CD4-positive, alpha-beta T cell treated with Interleukin-4 for 4 hours (primary cell): Measurements from ENCODE around the gene NRAS.

ENCODE experiments used
- DNase-seq: peaks from one replicate; pipeline ENCODE4 v3.0.0-alpha.2; 2020

Gene NRAS

DNA sequence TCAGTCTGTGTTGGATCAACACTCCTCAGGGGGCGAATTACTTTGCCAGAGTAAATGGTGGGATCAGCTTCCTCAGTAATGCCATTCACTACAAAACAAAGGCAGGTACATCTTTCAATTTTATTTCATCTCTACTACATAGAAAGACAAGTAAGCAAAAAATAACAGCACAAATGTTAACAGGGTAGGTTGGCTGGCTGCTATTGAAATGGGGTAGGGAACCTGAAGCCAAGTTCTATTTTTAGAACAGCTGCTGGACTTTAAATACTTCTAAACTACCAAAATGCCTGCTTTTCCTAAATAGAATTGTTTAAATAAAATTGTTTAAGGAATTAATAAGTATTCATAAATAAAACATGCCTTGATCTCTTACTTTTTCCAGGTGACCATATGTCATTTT lies 7.3 kb upstream of the NRAS start:
- DNase-seq = no peak

DNA sequence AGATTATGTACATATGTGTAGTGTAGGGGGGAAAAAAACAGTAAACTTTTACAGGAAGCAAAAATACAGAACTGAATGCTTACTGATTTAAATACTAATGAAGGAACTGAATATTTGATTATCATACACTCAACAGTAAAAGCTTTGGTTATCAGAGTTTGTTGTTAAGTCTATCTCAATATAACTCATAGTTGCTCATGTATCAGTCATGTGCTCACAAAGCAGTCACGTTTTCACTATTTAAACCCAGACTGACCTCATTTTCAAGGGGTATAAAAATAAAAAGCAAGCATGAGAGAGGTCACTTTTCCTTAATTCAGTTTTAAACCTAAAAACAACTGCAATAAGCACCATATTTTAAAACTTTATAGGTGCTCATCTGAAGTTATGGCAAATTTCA lies 6.9 kb upstream of the NRAS start:
- DNase-seq = no peak

DNA sequence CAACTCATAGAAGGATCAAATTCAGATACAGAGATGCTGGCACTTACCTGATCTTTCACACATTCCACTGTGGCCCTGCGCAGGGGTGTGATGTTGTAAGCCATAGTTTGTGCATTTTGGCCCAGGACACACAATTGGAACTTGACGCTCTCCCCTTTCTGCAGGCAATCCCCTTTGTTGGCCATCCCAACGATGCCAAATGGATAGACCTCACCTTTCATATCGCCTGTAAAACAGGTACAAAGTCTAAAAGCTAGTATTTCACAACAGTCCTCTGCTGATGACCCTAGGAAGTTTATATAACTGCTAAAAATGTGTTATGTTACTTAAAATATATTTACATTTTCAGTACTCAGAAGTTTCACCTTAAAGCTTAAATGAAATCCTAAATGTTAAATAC lies 3.9 kb upstream of the NRAS start:
- DNase-seq = no peak

DNA sequence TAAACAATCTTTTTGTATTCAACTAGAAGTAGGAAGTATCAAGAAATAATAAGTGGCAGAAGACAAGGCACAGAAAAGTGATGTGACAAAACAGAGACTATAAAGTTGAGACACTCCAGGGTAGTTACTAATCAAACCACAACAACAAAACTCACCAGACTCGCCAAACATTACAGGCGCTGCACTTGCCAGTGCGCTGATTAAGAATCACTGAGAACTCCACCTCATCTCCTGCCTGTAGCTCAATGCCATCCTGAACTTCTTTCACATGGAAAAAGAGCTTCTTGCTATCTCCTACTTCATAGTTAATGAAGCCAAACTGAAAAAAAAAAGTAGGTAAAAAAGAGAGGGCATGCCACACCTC lies 2.8 kb upstream of the NRAS start:
- DNase-seq = no peak

DNA sequence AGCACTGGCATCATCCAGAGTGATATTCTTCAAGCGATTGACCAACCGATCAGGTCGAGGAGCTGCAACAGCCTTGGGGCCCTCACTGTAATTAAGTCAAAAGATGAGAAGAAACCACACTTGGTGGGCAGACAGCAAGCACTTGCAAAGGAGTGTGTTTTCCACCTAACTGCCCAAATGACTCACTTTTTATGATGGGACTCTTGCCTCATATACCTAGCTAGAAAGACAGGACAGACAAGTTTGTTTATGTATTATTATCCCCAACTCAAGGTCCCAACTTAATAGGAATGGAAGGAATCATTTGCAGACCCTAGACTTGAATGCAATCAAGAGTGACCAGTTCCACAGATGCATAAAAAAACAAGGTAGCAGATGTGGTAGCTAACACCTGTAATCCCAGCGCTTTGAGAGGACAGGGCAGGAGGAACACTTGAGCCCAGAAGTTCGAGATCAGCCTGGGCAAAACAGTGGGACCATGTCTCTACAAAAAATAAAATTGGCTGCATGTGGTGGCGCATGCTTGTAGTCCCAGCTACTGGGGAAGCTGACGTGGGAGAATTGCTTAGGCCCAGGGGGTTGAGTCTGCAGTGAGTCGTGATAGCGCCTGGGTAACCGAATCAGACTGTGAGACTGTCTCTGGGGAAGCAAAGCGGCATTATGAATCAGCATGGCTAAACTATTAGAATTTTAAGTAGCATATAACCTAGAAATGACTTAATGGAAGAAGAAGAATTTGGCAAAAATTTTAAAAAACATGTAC lies 2.3 kb upstream of the NRAS start:
- no peak for DNase-seq

DNA sequence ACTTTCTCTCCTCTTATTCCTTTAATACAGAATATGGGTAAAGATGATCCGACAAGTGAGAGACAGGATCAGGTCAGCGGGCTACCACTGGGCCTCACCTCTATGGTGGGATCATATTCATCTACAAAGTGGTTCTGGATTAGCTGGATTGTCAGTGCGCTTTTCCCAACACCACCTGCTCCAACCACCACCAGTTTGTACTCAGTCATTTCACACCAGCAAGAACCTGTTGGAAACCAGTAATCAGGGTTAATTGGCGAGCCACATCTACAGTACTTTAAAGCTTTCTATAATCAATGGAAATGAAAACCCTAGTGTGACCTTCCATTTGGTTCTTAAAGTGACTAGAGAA lies 643 bp downstream of the NRAS start:
- no peak for DNase-seq

DNA sequence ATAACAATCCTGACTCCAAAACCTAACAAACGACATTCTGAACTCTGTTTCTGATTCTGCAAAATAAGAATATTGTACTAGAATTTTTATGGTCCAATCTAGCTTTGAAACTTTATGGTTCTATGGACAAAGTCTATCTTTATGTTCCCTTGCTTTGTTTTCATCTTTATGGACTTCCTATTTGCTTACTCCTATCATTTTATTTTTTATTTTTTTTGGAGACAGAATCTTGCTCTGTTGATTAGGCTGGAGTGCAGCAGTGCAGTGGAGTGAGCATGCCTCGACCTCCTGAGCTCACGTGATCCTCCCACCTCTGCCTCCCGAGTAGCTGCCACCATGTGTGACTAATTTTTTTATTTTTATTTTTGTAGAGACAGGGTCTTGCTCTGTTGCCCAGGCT lies 3.6 kb downstream of the NRAS start:
- DNase-seq = no peak

DNA sequence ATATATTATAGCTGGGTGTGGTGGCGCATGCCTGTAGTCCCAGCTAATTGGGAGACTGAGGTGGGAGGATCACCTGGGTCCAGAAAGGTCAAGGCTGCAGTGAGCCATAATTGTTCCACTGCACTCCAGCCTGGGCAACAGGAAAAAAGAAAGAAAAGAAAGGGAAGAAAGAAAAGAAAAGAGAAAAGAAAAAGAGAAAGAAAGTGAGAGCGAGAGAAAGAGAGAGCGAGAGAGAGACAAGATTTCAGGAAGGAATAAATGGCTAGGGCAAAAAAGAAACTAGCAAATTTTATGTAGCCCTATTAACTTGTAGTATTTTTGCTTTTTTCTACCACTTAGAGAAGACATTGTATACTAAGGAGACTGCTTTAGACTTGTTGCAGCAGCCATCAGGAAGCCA lies 6.2 kb downstream of the NRAS start:
- no peak for DNase-seq

DNA sequence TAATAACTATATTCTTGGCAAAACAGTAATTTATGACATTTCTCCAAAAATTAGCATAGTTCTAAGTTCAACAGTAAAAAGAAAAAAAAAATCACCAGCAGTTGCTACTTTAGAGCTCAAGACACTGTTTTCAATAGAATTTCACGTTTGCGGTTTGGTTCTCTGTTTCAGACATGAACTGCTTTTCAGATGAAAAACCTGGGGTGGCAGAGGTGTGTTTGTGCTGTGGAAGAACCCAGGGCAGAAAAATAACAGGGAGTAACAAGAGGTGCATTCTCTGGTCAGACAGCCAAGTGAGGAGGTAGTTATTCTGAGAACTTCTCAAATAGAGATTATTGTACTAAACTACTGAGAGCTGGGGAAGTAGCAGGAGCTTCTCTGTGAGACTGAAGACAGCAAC lies 9.0 kb downstream of the NRAS start:
- DNase-seq = no peak

DNA sequence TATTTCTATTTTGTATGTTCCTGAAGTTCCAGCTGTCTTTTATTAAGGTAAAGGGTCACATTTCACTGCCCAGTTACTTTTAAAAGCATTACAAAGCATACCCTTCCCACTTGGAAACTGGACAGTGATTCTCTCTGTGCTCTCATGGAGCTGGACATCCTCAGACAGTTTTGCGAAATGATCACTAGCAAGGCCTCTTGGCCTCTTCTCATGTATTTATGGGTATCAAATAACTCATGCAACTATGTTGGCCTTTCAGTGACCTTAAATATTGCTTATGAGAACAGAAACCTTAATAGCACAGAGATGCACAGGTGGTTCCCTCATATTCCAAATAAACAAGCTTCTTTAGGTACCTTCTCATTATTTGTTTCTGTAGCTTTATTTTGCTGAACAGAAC lies 13.3 kb downstream of the NRAS start:
- DNase-seq = no peak

DNA sequence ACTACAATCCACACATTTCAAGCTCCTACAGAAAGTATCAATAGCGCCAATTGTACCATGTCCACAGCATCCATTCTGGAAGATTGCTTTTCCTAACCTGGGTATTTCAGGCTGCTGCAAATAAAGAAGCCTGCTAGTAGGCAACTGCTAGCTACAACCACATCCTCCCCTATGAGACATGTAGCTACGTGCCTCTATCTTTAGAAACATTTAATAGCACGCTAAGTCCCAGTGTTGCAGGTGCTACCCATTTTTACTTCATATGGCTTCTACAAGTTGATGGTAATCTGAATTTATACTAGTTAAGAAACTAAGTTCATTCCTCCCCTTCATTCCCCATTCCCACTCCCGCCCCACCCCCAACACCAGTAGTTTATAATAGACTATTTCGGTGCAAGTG lies 13.8 kb downstream of the NRAS start:
- DNase-seq = no peak

DNA sequence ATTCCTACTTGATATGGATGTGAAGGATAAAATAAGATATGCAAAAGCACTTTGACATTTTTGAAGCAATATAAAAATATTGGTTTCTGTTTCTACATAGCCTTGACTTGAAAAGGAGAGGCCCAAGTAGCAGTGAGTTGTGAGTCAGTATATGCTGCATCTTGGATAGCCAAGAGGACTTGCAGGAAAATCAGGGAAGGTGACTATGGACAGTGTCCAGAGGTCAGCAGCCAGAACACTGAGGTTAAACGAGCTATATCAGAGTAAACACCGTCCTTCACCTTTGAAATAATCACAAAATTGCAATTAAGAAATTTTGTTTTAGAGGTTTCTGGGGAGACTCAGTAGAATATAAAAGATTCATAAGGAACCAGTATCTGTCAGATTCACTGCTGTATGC lies 14.6 kb downstream of the NRAS start:
- DNase-seq = no peak

DNA sequence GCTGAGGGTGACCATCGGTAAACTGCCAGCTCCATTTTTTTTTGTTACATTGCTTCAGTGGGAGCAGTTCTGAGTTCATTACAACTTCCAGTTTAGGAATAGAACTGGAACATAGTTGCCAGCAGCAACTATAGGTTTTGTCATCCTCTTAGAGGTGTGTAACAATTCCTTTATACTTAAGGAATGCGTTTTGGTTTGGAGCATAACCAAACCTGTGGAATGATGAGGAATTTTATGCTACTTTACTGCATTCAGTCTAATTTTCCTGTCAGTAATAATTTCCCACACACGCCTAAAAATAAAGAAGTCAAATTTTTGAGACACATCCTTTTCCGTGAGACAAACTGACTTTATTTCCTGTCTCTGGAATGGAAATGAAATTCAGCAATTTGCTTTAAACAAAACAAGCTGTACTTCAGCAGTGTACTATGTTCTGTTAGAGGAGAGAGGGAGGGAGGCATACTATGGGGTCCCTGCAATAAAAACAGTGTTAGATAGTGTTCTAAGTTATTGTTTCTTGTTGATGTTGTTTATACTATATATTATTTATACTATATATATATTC lies 16.5 kb downstream of the NRAS start:
- DNase-seq = no peak

DNA sequence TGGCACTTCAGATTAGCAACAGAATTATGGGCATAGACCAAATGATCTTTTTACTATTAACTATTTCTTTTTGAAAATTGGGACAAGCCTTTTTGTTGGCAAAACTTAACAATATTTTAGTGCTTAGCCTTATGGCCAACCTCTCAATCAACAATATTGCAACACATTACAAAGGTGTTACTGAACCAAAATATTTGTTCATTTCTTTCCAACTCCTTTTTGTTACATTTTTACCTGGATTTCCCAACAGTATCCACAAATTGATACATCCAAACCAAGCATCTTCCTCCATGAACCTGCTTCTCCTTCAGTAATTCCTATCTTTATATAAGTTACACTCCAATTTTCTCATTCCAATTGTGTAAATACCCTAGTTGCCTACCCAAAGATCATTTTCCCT lies 19.8 kb downstream of the NRAS start:
- DNase-seq = no peak

DNA sequence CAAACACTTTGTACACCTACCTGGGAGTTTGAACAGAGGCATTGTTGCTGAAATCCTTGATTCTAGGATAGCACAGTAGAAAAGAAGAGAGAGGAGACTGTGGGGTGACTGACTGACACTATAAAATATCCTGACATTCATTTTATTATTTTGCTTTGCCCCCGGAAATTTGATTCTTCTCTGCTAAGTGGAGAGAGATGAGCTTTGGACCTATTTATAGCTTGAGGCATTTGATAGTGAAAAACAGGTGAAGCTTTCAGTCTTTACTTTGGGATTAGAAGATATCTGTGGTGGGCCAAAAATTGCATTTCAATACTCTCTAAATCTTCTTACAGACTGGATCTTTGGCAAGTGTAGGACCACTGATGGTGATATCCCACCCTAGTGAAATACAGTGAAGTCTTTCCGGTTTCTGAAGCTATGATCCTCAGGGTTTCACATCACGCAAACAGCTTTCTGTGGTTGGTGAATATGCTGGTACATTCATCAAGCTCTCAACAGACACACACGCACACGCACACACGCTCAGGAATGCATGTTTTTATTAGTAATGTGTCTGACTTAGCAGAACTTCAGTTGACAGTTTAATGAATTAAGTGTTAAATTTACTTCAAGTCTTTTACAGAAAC lies 21.0 kb downstream of the NRAS start, which contains the start of gene AMPD1:
TSS of gene AMPD1 (minus strand) at position 117 of the 629 bp plus-strand sequence. CDS start at position 42, 75 bp downstream.
- no peak for DNase-seq

DNA sequence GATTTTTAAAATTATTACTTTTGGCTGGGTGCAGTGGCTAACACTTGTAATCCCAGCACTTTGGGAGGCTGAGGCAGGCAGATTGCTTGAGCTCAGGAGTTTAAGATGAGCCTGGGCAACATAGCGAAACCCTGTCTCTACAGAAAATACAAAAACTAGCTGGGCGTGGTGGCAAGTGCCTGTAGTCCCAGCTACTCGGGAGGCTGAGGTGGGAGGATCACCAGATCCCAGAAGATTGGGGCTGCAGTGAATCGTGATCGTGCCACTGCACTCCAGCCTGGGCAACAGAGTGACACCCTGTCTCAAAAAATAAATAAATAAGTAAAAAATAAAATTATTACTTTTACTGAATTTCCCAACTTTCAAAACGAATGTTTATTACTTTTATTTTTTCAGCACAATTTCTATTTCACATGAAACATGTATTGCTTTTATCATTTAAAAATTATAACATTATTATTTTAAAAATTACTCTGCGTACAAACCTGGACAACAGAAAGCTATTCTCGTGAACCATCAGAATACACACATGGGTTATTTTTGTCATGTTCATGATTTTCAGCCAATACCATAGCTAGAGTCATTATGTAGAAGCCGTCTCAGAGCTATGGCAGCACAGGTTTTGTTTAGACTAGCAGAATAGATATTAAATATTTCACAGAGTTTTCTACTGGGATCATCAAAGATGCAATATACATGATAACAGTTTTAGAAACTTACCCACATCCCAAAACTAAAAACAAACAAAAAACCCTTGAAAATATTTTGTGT lies 21.8 kb downstream of the NRAS start:
- DNase-seq = no peak

DNA sequence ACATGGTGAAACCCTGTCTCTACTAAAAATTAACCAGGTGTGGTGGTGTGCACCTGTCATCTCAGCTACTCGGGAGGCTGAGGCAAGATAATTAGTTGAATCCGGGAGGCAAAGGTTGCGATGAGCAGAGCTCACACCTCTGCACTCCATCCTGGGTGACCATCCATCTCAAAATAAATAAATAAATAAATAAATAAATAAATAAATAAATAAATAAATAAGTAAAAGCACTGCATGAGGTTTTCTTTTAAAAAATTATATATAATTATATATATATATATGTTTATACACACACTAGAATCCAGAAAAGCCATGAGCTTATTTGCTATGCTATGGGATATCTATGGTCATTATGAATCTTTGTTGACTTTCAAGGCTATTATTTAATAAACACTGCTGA lies 23.6 kb downstream of the NRAS start:
- DNase-seq = no peak

DNA sequence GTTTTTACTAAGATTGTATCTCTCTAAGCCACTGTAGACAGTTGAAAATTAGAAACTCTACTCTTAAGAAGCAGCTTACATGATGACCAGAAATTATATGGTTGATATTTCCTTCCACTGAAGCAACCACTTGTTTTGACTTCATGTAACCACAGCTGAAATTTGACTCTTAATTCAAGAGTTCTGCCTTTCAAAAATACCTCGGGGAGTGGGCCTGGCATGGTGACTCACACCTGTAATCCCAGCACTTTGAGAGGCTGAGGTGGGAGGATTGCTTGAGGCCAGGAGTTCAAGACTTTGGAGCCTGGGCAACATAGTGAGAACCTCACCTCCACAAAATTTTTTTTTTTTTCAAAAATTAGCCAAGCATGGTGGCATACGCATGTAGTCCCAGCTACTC lies 25.5 kb downstream of the NRAS start:
- no peak for DNase-seq

DNA sequence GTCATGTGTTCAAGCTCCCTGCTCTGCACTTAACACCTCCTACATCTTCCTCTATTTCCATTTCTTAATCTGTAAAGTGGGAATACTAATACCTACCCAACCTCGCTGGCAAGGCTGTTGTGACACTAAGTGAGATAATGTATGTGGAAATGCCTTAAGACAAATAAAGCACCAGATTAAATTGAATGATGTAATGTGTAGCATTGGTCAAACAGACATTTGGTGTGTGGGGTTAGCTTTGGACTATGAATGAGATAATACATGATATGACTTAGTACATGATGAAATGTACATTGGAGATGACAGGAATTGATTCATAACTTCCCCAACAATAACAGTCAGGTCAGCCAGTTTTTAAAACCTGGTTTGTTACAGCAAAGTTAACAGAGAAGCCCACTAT lies 26.4 kb downstream of the NRAS start:
- DNase-seq = no peak

DNA sequence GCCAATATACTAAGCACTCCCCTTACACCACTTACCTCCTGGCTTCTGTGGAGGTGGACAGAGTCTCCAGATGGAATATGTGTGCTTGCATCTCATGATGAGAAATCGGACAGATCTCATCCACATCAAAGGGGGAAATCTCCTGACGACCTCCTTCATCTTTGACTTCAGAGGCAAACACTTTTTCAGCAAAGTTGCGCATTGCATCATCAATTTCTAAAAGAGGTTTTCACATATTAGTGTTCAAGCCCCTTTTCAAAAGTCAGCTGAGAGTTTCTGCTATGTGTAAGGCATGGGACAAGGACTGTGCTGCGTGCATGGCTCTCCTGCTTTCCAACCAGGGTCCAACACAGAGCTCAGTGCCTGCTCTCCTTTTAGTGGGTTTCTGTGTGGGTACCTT lies 28.0 kb downstream of the NRAS start:
- DNase-seq = no peak

DNA sequence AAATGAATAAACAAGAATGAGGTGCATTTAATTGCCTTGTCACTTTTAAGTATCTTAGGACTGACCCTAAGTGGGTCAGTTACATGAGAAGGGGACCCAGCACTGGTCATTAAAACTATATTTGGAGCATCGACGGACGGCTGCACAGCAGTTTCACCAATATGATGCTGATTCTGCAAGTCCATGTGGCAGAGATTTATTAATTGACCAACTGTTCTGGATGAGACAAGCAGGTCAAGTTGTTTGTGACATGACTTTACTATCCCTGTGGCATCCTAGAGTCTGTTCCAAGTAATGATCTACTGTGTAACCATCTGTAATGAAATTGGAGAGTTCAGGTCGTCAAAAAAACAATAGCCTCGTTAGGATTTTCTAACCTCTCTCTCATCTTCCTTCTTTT lies 30.7 kb downstream of the NRAS start:
- DNase-seq = no peak

DNA sequence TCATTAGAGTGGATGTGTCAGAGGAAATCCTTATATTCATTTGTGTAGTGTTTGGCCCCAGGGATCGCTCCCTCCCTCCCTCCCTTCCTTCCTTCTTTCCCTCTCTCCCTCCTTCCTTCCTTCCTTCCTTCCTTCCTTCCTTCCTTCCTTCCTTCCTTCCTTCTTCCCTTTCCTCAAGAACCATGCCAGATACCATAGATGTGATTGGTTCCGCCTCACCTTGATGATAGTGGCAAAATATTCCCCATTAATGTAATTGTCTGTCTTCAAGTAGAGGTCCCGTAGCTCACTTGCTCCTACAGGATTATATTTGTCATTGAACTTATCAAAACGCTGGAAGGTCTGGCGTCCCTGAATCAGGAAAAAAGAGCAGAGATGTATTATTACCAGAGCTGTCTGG lies 38.9 kb downstream of the NRAS start:
- no peak for DNase-seq

DNA sequence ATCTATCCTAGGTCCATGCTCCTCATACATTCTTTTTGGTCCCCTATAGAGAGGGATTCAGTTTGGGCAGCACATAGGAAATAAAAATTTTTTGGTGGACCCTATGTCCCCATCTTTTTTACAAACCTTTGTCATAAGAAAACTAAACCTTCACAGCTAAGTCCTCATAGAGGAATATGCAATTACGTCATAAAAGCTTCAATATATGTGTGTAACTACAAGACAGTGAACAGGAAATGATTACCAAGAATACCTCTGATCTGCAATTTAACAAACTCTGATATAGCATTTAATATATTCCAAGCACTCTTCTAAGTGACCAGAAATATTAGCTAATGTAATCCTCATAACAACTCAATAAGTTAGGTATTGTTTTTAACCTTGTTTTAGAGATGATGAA lies 40.5 kb downstream of the NRAS start:
- no peak for DNase-seq

DNA sequence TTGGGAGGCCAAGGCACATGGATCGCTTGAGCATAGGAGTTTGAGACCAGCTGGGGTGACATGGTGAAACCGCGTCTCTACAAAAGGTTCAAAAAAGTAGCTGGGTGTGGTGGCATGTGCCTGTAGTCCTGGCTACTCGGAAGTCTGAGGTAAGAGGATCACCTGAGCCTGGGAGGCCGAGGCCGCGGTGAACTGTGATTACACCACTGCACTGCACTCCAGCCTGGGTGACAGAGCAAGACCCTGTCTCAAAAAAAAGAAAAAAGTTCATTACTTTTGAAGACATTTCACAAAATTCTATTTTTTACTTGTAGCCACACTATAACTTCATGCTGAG lies 44.7 kb downstream of the NRAS start:
- DNase-seq = no peak
